H1 (cell line): Measurements from ENCODE around the gene ABHD2. TPM values are rescaled to one million over a fixed set of nuclear protein-coding genes. Genes with fewer than 3 reads are reported as not detected.

ENCODE experiments used
- CTCF ChIA-PET: fragments of 300-600 bp; sonication (Branson Sonifier 250); formaldehyde crosslinking; loops from one replicate; lab custom pipeline; 2021; ENCODE audit not compliant: partially characterized antibody; lab: Charles Lee
- POLR2A ChIA-PET: fragments of 300-600 bp; sonication (Branson Sonifier 250); formaldehyde crosslinking; loops from one replicate; lab custom pipeline; 2021; ENCODE audit warnings: inconsistent platforms; ENCODE audit not compliant: partially characterized antibody; lab: Charles Lee
- DNase-seq, 2 experiments: peaks; one replicate each; pipeline versions ENCODE4 v3.0.0 to v3.0.0-alpha.2; 2010 to 2022; ENCODE audit warnings: low spot score in 2 of 2, low read depth in 1 of 2, mixed read lengths in 1 of 2
- FAIRE-seq: peaks from 2 replicates; lab custom pipeline; 2011; peaks lifted over from hg19 to GRCh38; lab: Jason Lieb, UNC
- H2AFZ ChIP-seq: 2 replicates; pipeline ENCODE4 v1.8.1; 2012; ENCODE audit warnings: low read length, inconsistent platforms
- H2AK5ac ChIP-seq: 2 replicates; pipeline ENCODE4 v1.6.1; 2013; ENCODE audit warnings: low read depth, low read length
- H2BK120ac ChIP-seq: replicated peaks from 2 replicates; pipeline ENCODE3; 2013; ENCODE audit warnings: low read depth, low read length, inconsistent platforms
- H2BK12ac ChIP-seq: 2 replicates; pipeline ENCODE4 v1.6.1; 2013; ENCODE audit warnings: low read depth, low read length
- H2BK15ac ChIP-seq: 2 replicates; pipeline ENCODE4 v1.6.1; 2013; ENCODE audit warnings: low read length
- H2BK20ac ChIP-seq: 2 replicates; pipeline ENCODE4 v1.6.1; 2013; ENCODE audit warnings: low read length
- H2BK5ac ChIP-seq: 2 replicates; pipeline ENCODE4 v1.6.1; 2013; ENCODE audit warnings: low read depth, low read length
- H3K14ac ChIP-seq: 2 replicates; pipeline ENCODE4 v1.6.1; 2013; ENCODE audit warnings: inconsistent platforms; ENCODE audit not compliant: insufficient read length
- H3K18ac ChIP-seq: 2 replicates; pipeline ENCODE4 v1.6.1; 2013; ENCODE audit warnings: low read length; ENCODE audit errors: extremely low read depth
- H3K23ac ChIP-seq: 2 replicates; pipeline ENCODE4 v1.6.1; 2013; ENCODE audit warnings: inconsistent platforms; ENCODE audit not compliant: insufficient read length
- H3K23me2 ChIP-seq: 2 replicates; pipeline ENCODE4 v1.6.1; 2013; ENCODE audit warnings: low read depth, low read length
- H3K27ac ChIP-seq: 2 replicates; pipeline ENCODE4 v1.6.1; 2011; ENCODE audit warnings: low read depth, low read length, inconsistent platforms
- H3K27me3 ChIP-seq, 4 experiments: replicated peaks in 1 of 4; 1 replicate in 1 of 4; 2 replicates in 3 of 4; pipeline versions ENCODE4 v1.6.1 to v1.8.1; 2011 to 2013; ENCODE audit warnings: low read length in 3 of 4, mild to moderate bottlenecking in 3 of 4, inconsistent platforms in 2 of 4, mixed read lengths in 2 of 4, moderate library complexity in 1 of 4; ENCODE audit not compliant: control insufficient read depth in 3 of 4, insufficient read depth in 3 of 4; ENCODE audit errors: extremely low read depth in 1 of 4
- H3K36me3 ChIP-seq, 4 experiments: 2 replicates each; pipeline versions ENCODE4 v1.6.1 to v1.8.1; 2011 to 2013; ENCODE audit warnings: mild to moderate bottlenecking in 4 of 4, low read length in 3 of 4, moderate library complexity in 2 of 4, control low read depth in 1 of 4, inconsistent platforms in 1 of 4; ENCODE audit not compliant: insufficient read depth in 4 of 4, control insufficient read depth in 2 of 4
- H3K4ac ChIP-seq: replicated peaks from 2 replicates; pipeline ENCODE3; 2013; ENCODE audit warnings: low read length, low read depth, mixed read lengths, inconsistent platforms; ENCODE audit not compliant: insufficient read length
- H3K4me1 ChIP-seq, 4 experiments: replicated peaks in 1 of 4; 1 replicate in 1 of 4; 2 replicates in 3 of 4; pipeline versions ENCODE4 v1.6.1 to v1.8.1; 2011 to 2013; ENCODE audit warnings: low read length in 3 of 4, inconsistent platforms in 2 of 4, mixed read lengths in 1 of 4; ENCODE audit not compliant: insufficient read depth in 4 of 4, control insufficient read depth in 3 of 4
- H3K4me2 ChIP-seq, 2 experiments: 2 replicates each; pipeline versions ENCODE4 v1.6.1 to v1.8.1; 2011 to 2013; ENCODE audit warnings: low read depth in 2 of 2, low read length in 2 of 2, control low read depth in 1 of 2, inconsistent platforms in 1 of 2, mild to moderate bottlenecking in 1 of 2; ENCODE audit not compliant: insufficient read depth in 1 of 2
- H3K4me3 ChIP-seq, 4 experiments: fragments of 200-600, 300-600 bp in 1 of 4; sonication (generic), shearing (Covaris generic), sonication (Bioruptor Twin) in 1 of 4; 2 replicates each; pipeline versions ENCODE4 v1.5.1 to v1.8.1; 2011 to 2016; ENCODE audit warnings: low read length in 4 of 4, low read depth in 3 of 4, control low read depth in 2 of 4, inconsistent platforms in 2 of 4, mild to moderate bottlenecking in 2 of 4, mixed read lengths in 1 of 4, moderate library complexity in 1 of 4; ENCODE audit not compliant: insufficient read depth in 2 of 4; ENCODE audit errors: extremely low read depth in 1 of 4
- H3K56ac ChIP-seq: replicated peaks from 2 replicates; pipeline ENCODE3; 2013; ENCODE audit warnings: low read depth, mild to moderate bottlenecking, mixed read lengths, low read length, inconsistent platforms; ENCODE audit not compliant: insufficient read length
- H3K79me1 ChIP-seq: 2 replicates; pipeline ENCODE4 v1.6.1; 2013; ENCODE audit warnings: low read depth, low read length, control low read depth
- H3K79me2 ChIP-seq, 2 experiments: 2 replicates each; pipeline versions ENCODE4 v1.6.1 to v1.8.1; 2012 to 2013; ENCODE audit warnings: low read length in 2 of 2, mild to moderate bottlenecking in 2 of 2, inconsistent platforms in 1 of 2; ENCODE audit not compliant: insufficient read depth in 2 of 2, control insufficient read depth in 1 of 2
- H3K9ac ChIP-seq, 4 experiments: replicated peaks in 1 of 4; 1 replicate in 1 of 4; 2 replicates in 3 of 4; pipeline versions ENCODE4 v1.6.1 to v1.8.1; 2011 to 2013; ENCODE audit warnings: low read depth in 3 of 4, low read length in 3 of 4, control low read depth in 2 of 4, mild to moderate bottlenecking in 2 of 4, moderate library complexity in 2 of 4, inconsistent platforms in 1 of 4; ENCODE audit errors: extremely low read depth in 1 of 4
- H3K9me3 ChIP-seq, 2 experiments: 2 replicates each; pipeline versions ENCODE4 v1.6.1 to v1.8.1; 2012 to 2013; ENCODE audit warnings: mild to moderate bottlenecking in 2 of 2, moderate library complexity in 2 of 2, control low read depth in 1 of 2, inconsistent platforms in 1 of 2, low read depth in 1 of 2, low read length in 1 of 2, mixed read lengths in 1 of 2; ENCODE audit not compliant: insufficient read depth in 2 of 2
- H4K20me1 ChIP-seq, 2 experiments: replicated peaks in 1 of 2; 2 replicates each; pipeline versions ENCODE3 to v1.8.1; 2011 to 2013; ENCODE audit warnings: inconsistent platforms in 2 of 2, low read length in 2 of 2, mild to moderate bottlenecking in 1 of 2; ENCODE audit not compliant: insufficient read depth in 2 of 2, control insufficient read depth in 1 of 2
- H4K5ac ChIP-seq: 2 replicates; pipeline ENCODE4 v1.6.1; 2013; ENCODE audit warnings: low read length, low read depth, mixed read lengths, inconsistent platforms; ENCODE audit not compliant: insufficient read length
- H4K8ac ChIP-seq: 2 replicates; pipeline ENCODE4 v1.8.0; 2013; ENCODE audit warnings: mild to moderate bottlenecking, moderate library complexity, low read length, inconsistent platforms; ENCODE audit not compliant: insufficient read depth; ENCODE audit errors: extremely low read depth
- H4K91ac ChIP-seq: replicated peaks from 2 replicates; pipeline ENCODE3; 2013; ENCODE audit warnings: low read length, mixed read lengths, inconsistent platforms; ENCODE audit not compliant: insufficient read length
- CTBP2 ChIP-seq: IDR thresholded peaks from 2 replicates; pipeline ENCODE4 v1.7.0; 2011; ENCODE audit warnings: borderline replicate concordance, mild to moderate bottlenecking, moderate library complexity, mixed read lengths, low read length; ENCODE audit not compliant: insufficient read depth, insufficient read length
- WGBS, 2 experiments: shearing (Covaris generic) in 1 of 2; methylation state at CpG; one replicate each; pipeline versions ENCODE4 v1.1.6 to v1.1.7; 2013 to 2015; ENCODE audit warnings: low lambda C conversion rate in 2 of 2, mixed read lengths in 2 of 2, inconsistent platforms in 1 of 2, low coverage in 1 of 2, missing lambda C conversion rate in 1 of 2; ENCODE audit not compliant: insufficient replicate concordance in 2 of 2, insufficient coverage in 1 of 2, insufficient read length in 1 of 2; ENCODE audit errors: extremely low coverage in 1 of 2, missing lambda C conversion rate in 1 of 2; 5-methylcytosine and 5-hydroxymethylcytosine counted together
- polyA plus RNA-seq, 7 experiments: library from polyadenylated mRNA; depleted of rRNA in 3 of 7; stranded (reverse) in 5 of 7; unstranded in 2 of 7; fragments of >200 nt in 5 of 7; fragments of 200-250 nt in 2 of 7; gene quantifications; 1 replicate in 5 of 7; 2 replicates in 1 of 7; 4 replicates in 1 of 7; pipeline versions ENCODE4 v1.2.1 to v1.2.3, GENCODE V29; 2011 to 2013; ENCODE audit warnings: missing spikeins in 2 of 7, mixed read lengths in 2 of 7
- total RNA-seq: library from RNA; stranded (reverse); fragmentation: NEBNext Ultra II Directional; extraction: Animal tissue kit (Norgen Biotek cat#: 25700); gene quantifications from 2 replicates; pipeline ENCODE4 v1.2.1, GENCODE V29; 2021

ABHD2 gene
- total and polyA plus RNA-seq, 2 of the 8 experiments (the other 6 are each of a cell fraction or from before 2014, with no cell fraction given): 9.1 to 23.7 TPM

GRCh38 chr15:89085289-89085926 lies 2.8 kb upstream of the ABHD2 start:
- Histone ChIP-seq H3K23ac (no peak overlapping the region), H3K27me3 (no peaks in the 10 kb centered on the region), H2AK5ac (no peak overlapping the region), H4K20me1 (no peaks in the 10 kb centered on the region), H3K27ac (no peak overlapping the region), H3K56ac (no peak overlapping the region), H3K14ac (no peak overlapping the region), H2BK20ac (no peak overlapping the region), H2BK15ac (no peak overlapping the region; the same call in 1 of the 2 replicates), H3K4me2 (no peak overlapping the region), H3K4me3 (no peak overlapping the region), H4K5ac (no peak overlapping the region), H2BK5ac (no peak overlapping the region), H2BK12ac (no peak overlapping the region), H3K23me2 (no peaks in the 10 kb centered on the region; the same call in 1 of the 2 replicates), H3K9ac (no peak overlapping the region), H4K8ac (no peak overlapping the region), H3K18ac (no peak overlapping the region), H3K9me3 (no peaks in the 10 kb centered on the region), H3K79me2 (no peaks in the 10 kb centered on the region; a peak in 2 of 4 replicates), H2AFZ (no peak overlapping the region), H3K4me1 (peaks cover 8 to 14% (median 9%) of the 10 kb centered on the region in 4 experiments), H3K36me3 (no peaks in the 10 kb centered on the region), H2BK120ac (no peak overlapping the region), H3K79me1 (no peaks in the 10 kb centered on the region), H3K4ac (no peak overlapping the region), H4K91ac (no peak overlapping the region)
- WGBS, 2 experiments: 93% methylated on average over 4 of the region's 4 CpGs; no CpG with 5 or more reads in 1 of the 2 experiments
- TF ChIP-seq CTBP2: no peak
- ChIA-PET CTCF (interaction anchor here (1.1 to 1.4 kb wide), 7 partner anchors 26 to 207 kb away, joined by 3 to 7 read pairs (median 3); no protein-coding TSS in a partner anchor), POLR2A (interaction anchor here (1.7 kb wide), 1 partner anchor 10 kb away, joined by 6 read pairs; no protein-coding TSS in a partner anchor)
- no peak for DNase-seq
- FAIRE-seq: no peak
